Measurements from ENCODE around the gene BMP4. TPM values are rescaled to one million over a fixed set of nuclear protein-coding genes. Genes with fewer than 3 reads are reported as not detected.

BMP4 gene
- total RNA-seq (ENCODE audit: low replicate concordance) = 12.4 and 36.4 TPM in 2 replicates
- long read RNA-seq, transcript BMP4-201 (4 exons, 1,917 nt) = major isoform, 20 of 55 reads
- long read RNA-seq, transcript BMP4-205 (3 exons, 1,705 nt) = minor isoform, 18 of 55 reads
- long read RNA-seq, transcript BMP4-206 (4 exons, 1,708 nt) = minor isoform, 7 of 55 reads
- long read RNA-seq, partial matches to known transcripts = 3 of 55 reads
- long read RNA-seq, other reads (novel, unspliced or antisense) = 5 of 55 reads

GRCh38 chr14:53956427-53957201 is at the start of gene BMP4:
TSS of gene BMP4 (minus strand) at chr14:53956825. CDS start at chr14:53952222, 4,603 bp downstream.
- H3K4me1 Mint-ChIP-seq (ENCODE audit: unreplicated experiment) = peaks cover 21% of the 10 kb centered on the region
- TF ChIP-seq, protein P1, sequence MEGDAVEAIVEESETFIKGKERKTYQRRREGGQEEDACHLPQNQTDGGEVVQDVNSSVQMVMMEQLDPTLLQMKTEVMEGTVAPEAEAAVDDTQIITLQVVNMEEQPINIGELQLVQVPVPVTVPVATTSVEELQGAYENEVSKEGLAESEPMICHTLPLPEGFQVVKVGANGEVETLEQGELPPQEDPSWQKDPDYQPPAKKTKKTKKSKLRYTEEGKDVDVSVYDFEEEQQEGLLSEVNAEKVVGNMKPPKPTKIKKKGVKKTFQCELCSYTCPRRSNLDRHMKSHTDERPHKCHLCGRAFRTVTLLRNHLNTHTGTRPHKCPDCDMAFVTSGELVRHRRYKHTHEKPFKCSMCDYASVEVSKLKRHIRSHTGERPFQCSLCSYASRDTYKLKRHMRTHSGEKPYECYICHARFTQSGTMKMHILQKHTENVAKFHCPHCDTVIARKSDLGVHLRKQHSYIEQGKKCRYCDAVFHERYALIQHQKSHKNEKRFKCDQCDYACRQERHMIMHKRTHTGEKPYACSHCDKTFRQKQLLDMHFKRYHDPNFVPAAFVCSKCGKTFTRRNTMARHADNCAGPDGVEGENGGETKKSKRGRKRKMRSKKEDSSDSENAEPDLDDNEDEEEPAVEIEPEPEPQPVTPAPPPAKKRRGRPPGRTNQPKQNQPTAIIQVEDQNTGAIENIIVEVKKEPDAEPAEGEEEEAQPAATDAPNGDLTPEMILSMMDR (conservative IDR thresholded peaks at IDR 0.05) = no peak
- DNase-seq (ENCODE audit: extremely low spot score, unreplicated experiment) = peak; percentile 81
- peaks cover 6% of the 10 kb centered on the region for H3K36me3 Mint-ChIP-seq
- no peaks in the 10 kb centered on the region for H3K9me3 Mint-ChIP-seq
- H3K27ac Mint-ChIP-seq = peak within 1 kb of the TSS; percentile 63
- H3K27me3 Mint-ChIP-seq = peaks cover 88% of the 10 kb centered on the region
- H3K4me3 Mint-ChIP-seq = peak within 1 kb of the TSS; percentile 96

GRCh38 chr14:54003064-54003463 is 46.4 kb upstream of the BMP4 start:
- H3K36me3 Mint-ChIP-seq = no peaks in the 10 kb centered on the region
- no peaks in the 10 kb centered on the region for H3K9me3 Mint-ChIP-seq
- peaks cover 27% of the 10 kb centered on the region for H3K4me1 Mint-ChIP-seq (ENCODE audit: unreplicated experiment)
- H3K27ac Mint-ChIP-seq = no peak overlapping the region
- peaks cover 30% of the 10 kb centered on the region for H3K27me3 Mint-ChIP-seq
- no peak for DNase-seq (ENCODE audit: extremely low spot score, unreplicated experiment)
- no peak overlapping the region for H3K4me3 Mint-ChIP-seq
- TF ChIP-seq, protein P1 (conservative IDR thresholded peaks at IDR 0.05) = no peak

DNA sequence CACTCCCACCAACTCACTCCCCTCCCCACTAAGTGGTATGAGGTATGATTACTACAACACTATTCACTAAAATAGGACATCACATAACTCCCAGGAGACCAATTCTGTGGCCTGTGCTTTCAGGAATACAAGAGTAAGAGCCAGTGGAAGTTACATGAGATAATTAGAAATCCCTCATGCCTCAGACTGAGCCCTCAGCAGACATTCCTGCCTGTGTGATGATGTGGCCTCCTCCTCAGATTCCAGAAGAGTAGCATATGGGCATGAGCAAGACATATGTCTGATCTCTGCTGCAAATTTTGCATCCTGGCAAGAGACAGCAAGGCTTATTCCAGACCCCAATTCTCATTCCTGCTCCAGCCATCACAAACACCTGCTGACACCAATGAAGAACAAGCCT is 46.0 kb upstream of the BMP4 start:
- H3K27me3 Mint-ChIP-seq = peaks cover 27% of the 10 kb centered on the region
- no peaks in the 10 kb centered on the region for H3K9me3 Mint-ChIP-seq
- TF ChIP-seq, protein P1 (conservative IDR thresholded peaks at IDR 0.05) = no peak
- no peak overlapping the region for H3K4me3 Mint-ChIP-seq
- peak overlapping the region; percentile 28 for H3K27ac Mint-ChIP-seq
- peaks cover 27% of the 10 kb centered on the region for H3K4me1 Mint-ChIP-seq (ENCODE audit: unreplicated experiment)
- no peaks in the 10 kb centered on the region for H3K36me3 Mint-ChIP-seq
- no peak for DNase-seq (ENCODE audit: extremely low spot score, unreplicated experiment)

DNA sequence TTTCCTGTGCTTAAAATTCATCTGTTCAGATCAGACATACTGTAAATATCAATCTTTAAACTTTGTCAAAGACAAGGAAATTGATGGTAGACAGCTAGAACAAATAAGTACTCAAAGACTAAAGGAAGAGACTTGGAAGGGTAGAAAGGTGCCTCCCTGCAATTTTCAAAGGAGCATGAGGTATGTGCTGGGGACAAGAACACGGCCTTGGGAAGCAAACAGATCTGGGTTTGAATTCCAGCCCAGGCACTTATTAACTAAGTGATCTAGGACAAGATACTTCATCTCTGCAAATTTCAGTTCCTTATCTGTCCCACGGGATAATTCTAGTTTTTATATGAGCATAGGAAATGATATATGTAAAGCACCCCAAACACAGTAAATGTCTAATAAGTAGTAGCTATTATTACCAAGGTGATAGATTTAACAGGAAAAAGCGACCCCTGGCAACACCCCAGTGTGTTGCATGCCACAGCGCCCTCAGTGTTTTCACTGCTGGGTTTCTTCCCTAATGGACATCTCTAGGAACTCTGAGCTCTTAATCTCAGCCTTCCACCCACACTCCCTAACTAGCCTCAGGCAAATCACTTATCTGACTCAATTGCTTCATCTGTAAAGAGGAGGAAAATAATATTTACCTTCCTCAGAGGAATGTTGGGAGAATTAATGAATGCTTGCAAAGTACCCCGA is 44.7 kb upstream of the BMP4 start:
- no peak overlapping the region for H3K4me3 Mint-ChIP-seq
- DNase-seq (ENCODE audit: extremely low spot score, unreplicated experiment) = no peak
- no peaks in the 10 kb centered on the region for H3K9me3 Mint-ChIP-seq
- peak overlapping the region; percentile 44 for H3K27ac Mint-ChIP-seq
- peaks cover 27% of the 10 kb centered on the region for H3K4me1 Mint-ChIP-seq (ENCODE audit: unreplicated experiment)
- no peaks in the 10 kb centered on the region for H3K36me3 Mint-ChIP-seq
- TF ChIP-seq, protein P1 (conservative IDR thresholded peaks at IDR 0.05) = peak; percentile 25
- peaks cover 27% of the 10 kb centered on the region for H3K27me3 Mint-ChIP-seq

- no peak for DNase-seq (ENCODE audit: extremely low spot score, unreplicated experiment)
- peaks cover 27% of the 10 kb centered on the region for H3K4me1 Mint-ChIP-seq (ENCODE audit: unreplicated experiment)
- TF ChIP-seq, protein P1 (conservative IDR thresholded peaks at IDR 0.05) = no peak
- no peaks in the 10 kb centered on the region for H3K9me3 Mint-ChIP-seq
- peaks cover 27% of the 10 kb centered on the region for H3K27me3 Mint-ChIP-seq
- H3K4me3 Mint-ChIP-seq = no peak overlapping the region
- H3K36me3 Mint-ChIP-seq = no peaks in the 10 kb centered on the region
- peak overlapping the region; percentile 34 for H3K27ac Mint-ChIP-seq
Measured at GRCh38 chr14:54000341-54000811, 43.8 kb upstream of the BMP4 start.

All from type B pancreatic cell (in vitro differentiated cells).